Choroid plexus epithelial cell (primary cell): ENCODE results near the gene FSTL5.
A peak's percentile ranks its signal among the peaks of the same experiment; 100 is the strongest.

Source experiments
- DNase-seq: peaks from one replicate; pipeline ENCODE4 v3.0.0-alpha.2; 2010; ENCODE audit warnings: low read depth
- H3K4me3 ChIP-seq: 2 replicates; pipeline ENCODE4 v1.5.1; 2011; ENCODE audit warnings: low read depth, mild to moderate bottlenecking, control low read depth, low read length, moderate library complexity
- CTCF ChIP-seq: conservative IDR thresholded peaks from 2 replicates; pipeline ENCODE4 v1.5.1; 2011; ENCODE audit warnings: low read depth, mild to moderate bottlenecking, control low read depth, inconsistent platforms, low read length, moderate library complexity

FSTL5 gene

GRCh38 chr4:161457906-161458305 lies 705.9 kb downstream of the FSTL5 start:
- no peak overlapping the region for H3K4me3 ChIP-seq
- DNase-seq, result no peak
- TF ChIP-seq CTCF, result no peak

- no peak overlapping the region for H3K4me3 ChIP-seq
- no peak for TF ChIP-seq CTCF
- DNase-seq, result peak; percentile 11
These were observed 706.5 kb downstream of the FSTL5 start for GRCh38 chr4:161457311-161457710.

- H3K4me3 ChIP-seq, result no peak overlapping the region
- TF ChIP-seq CTCF, result no peak
- no peak for DNase-seq
These were observed 708.9 kb downstream of the FSTL5 start for GRCh38 chr4:161454860-161455259.

- no peak for DNase-seq
- TF ChIP-seq CTCF, result no peak
- H3K4me3 ChIP-seq, result peak overlapping the region; percentile 4
These were observed 715.1 kb downstream of the FSTL5 start for GRCh38 chr4:161448550-161449180.

GRCh38 chr4:161444626-161445025 lies 719.2 kb downstream of the FSTL5 start:
- H3K4me3 ChIP-seq, result no peak overlapping the region
- TF ChIP-seq CTCF, result no peak
- no peak for DNase-seq

GRCh38 chr4:161442921-161443320 lies 720.9 kb downstream of the FSTL5 start:
- TF ChIP-seq CTCF, result no peak

GRCh38 chr4:161438096-161438495 lies 725.7 kb downstream of the FSTL5 start:
- TF ChIP-seq CTCF, result no peak

More at GRCh38 chr4:161442921-161443320, 720.9 kb downstream of the FSTL5 start:
- no peak overlapping the region for H3K4me3 ChIP-seq
- peak; percentile 2 for DNase-seq

More at GRCh38 chr4:161438096-161438495, 725.7 kb downstream of the FSTL5 start:
- H3K4me3 ChIP-seq, result no peak overlapping the region
- no peak for DNase-seq
